Measurements from ENCODE around the gene CWF19L1.

GRCh38 chr10:100289641-100290040, 22.2 kb upstream of the CWF19L1 start:
- TF ChIP-seq, protein P1, sequence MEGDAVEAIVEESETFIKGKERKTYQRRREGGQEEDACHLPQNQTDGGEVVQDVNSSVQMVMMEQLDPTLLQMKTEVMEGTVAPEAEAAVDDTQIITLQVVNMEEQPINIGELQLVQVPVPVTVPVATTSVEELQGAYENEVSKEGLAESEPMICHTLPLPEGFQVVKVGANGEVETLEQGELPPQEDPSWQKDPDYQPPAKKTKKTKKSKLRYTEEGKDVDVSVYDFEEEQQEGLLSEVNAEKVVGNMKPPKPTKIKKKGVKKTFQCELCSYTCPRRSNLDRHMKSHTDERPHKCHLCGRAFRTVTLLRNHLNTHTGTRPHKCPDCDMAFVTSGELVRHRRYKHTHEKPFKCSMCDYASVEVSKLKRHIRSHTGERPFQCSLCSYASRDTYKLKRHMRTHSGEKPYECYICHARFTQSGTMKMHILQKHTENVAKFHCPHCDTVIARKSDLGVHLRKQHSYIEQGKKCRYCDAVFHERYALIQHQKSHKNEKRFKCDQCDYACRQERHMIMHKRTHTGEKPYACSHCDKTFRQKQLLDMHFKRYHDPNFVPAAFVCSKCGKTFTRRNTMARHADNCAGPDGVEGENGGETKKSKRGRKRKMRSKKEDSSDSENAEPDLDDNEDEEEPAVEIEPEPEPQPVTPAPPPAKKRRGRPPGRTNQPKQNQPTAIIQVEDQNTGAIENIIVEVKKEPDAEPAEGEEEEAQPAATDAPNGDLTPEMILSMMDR (IDR thresholded peaks at IDR 0.05): no peak
- no peak for TF ChIP-seq POLR2A (IDR thresholded peaks at IDR 0.05)

Data from esophagus squamous epithelium (tissue), 4 donors.